Left forelimb (tissue), 1 donor: Measurements from ENCODE around the gene OR1L6.
A peak's percentile ranks its signal among the peaks of the same experiment; 100 is the strongest.

Experiments
- DNase-seq: peaks from one replicate; pipeline ENCODE4 v3.0.0-alpha.2; 2018; ENCODE audit warnings: low spot score

OR1L6 gene, protein sequence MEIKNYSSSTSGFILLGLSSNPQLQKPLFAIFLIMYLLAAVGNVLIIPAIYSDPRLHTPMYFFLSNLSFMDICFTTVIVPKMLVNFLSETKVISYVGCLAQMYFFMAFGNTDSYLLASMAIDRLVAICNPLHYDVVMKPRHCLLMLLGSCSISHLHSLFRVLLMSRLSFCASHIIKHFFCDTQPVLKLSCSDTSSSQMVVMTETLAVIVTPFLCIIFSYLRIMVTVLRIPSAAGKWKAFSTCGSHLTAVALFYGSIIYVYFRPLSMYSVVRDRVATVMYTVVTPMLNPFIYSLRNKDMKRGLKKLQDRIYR

DNA sequence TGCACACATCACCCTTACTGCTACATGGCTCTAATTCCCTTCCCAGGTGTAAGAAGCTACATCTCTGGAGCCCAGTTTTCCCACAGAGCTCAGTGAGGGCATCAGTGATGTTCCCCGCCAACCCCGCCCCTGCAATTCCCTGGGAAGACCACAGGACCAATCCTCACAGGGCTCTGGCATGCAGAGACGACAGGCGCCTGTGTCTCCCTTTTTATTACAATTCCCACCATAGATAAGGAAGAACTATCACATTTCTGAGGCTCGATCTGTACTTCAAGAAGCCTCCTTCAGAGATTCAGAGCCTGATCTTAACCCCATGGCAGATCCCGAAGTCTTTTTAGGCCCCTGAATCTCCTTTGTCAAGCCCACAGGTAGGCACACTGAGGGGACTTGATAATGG, at the start of gene OR1L6:
OR1L6 (plus strand) TSS at position 301 of the 400 bp plus-strand sequence. CDS start 7,545 bp downstream, outside the sequence.
- no peak for DNase-seq

- DNase-seq: no peak
Measured at GRCh38 chr9:122695696-122696095, 46.4 kb upstream of the OR1L6 start.

GRCh38 chr9:122718038-122718437, 24.1 kb upstream of the OR1L6 start:
- DNase-seq: no peak

DNA sequence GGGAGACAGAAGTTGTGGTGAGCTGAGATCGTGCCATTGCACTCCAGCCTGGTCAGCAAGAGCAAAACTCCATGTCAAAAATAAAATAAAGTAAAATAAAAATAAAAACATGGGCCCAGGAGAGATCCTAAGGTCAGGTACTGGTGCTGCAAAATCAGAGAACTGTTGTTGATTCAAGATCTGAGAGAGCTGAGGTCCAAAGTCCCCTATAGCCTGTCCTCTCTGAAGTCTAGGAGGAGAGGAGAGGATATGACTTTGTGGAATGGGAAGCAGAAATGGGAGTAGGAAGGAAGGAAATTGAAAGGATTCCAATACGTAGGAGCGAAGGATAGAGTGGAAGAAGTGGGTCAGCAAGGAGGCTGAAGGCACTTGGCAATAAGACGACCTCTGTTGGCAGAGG, 22.9 kb upstream of the OR1L6 start:
- no peak for DNase-seq

GRCh38 chr9:122723690-122724089, 18.4 kb upstream of the OR1L6 start, which contains the start of gene OR1L4:
TSS of gene OR1L4 (plus strand) at chr9:122723990. CDS start at chr9:122723990, 0 bp downstream.
- DNase-seq: no peak

GRCh38 chr9:122754825-122755224, 12.7 kb downstream of the OR1L6 start:
- DNase-seq: no peak

DNA sequence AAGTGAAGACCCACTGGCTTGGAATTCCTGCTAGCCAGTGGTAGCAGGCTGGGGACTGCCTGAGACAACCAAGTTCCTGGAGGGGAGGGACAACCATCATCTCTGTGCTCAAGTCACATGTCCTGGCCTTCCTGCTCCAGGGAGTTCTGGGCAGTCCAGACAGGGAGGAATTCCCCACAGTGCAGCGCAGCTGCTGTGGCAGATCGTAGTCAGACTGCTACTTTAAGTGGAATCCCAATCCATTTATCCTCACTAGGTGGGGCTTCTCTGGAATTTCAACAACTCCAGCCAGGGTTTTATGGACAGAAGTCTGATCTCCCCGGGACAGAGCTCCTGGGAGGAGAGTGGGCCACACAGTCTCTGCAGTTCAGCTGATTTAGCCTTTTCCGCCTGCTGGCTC, 25.7 kb downstream of the OR1L6 start:
- no peak for DNase-seq

- no peak for DNase-seq
Measured at GRCh38 chr9:122777052-122777451, 34.9 kb downstream of the OR1L6 start.

GRCh38 chr9:122777935-122778627, 36.0 kb downstream of the OR1L6 start:
- DNase-seq: no peak

GRCh38 chr9:122779181-122779580, 37.1 kb downstream of the OR1L6 start:
- no peak for DNase-seq

GRCh38 chr9:122780026-122780425, 37.9 kb downstream of the OR1L6 start:
- no peak for DNase-seq

- no peak for DNase-seq
Measured at GRCh38 chr9:122781671-122782070, 39.6 kb downstream of the OR1L6 start.

DNA sequence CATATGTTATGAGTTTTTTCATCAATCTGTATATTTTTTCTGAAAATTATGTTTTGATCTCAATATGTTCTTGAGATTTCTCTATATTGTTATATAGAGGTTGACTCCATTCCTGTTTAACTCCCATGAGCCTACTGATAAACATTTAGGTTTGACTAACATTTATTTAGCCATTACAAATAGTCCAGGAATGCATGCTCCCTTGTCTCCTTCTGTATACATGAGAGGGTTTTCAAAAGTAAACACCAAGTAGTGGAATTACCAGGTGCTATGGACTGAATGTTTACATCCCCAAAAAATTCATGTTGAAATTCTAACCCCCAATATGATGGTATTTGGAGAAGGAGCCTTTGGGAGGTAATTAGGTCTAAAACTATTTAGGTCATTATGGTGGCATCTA, 43.2 kb downstream of the OR1L6 start:
- no peak for DNase-seq

DNA sequence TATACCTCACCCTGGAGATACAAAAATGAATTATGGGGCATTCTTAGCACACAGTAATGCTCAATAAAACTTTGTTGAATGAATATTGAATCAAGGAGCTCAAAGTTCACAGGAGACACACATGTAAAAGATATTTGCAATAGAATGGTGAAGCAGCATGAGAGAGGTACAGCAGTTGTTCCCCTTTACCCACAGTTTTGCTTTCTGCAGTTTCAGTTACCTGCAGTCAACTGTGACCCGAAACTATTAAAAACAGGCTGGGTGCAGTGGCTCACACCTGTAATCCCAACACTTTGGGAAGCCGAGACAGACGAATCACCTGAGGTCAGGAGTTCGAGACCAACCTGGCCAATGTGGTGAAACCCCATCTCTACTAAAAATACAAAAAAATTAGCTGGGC, 44.2 kb downstream of the OR1L6 start:
- no peak for DNase-seq

DNA sequence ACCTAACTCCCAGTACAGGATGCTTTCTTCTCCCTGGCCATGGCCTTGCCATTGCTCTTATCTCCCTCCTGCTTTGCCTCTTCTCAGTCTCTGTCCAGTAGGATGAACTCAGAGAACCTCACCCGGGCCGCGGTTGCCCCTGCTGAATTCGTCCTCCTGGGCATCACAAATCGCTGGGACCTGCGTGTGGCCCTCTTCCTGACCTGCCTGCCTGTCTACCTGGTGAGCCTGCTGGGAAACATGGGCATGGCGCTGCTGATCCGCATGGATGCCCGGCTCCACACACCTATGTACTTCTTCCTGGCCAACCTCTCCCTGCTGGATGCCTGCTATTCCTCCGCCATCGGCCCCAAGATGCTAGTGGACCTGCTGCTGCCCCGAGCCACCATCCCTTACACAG, 46.7 kb downstream of the OR1L6 start, which contains the start of gene OR5C1:
OR5C1 (plus strand) TSS at position 103 of the 400 bp plus-strand sequence; CDS start at position 103, 0 bp downstream.
- DNase-seq: peak; percentile 30

DNA sequence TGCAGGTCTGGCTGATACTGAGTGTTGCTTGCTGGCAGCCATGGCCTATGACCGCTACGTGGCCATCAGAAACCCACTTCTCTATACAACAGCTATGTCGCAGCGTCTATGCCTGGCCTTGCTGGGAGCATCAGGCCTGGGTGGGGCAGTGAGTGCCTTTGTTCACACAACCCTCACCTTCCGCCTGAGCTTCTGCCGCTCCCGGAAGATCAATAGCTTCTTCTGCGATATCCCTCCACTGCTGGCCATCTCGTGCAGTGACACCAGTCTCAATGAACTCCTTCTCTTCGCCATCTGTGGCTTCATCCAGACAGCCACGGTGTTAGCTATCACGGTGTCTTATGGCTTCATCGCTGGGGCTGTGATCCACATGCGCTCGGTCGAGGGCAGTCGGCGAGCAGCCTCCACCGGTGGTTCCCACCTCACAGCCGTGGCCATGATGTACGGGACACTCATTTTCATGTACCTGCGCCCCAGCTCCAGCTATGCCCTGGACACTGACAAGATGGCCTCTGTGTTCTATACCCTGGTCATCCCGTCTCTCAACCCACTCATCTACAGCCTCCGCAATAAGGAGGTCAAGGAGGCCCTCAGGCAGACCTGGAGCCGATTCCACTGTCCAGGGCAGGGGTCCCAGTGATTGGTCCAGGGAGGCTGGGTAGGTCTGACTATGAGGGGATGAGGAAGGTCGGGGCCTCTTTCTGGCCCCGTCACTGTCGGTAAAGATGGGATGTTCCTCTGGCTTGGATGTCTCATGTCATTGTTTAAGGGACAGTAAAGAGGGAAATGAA, 47.3 kb downstream of the OR1L6 start:
- DNase-seq: peak; percentile 23

- DNase-seq: no peak
Measured at GRCh38 chr9:122791872-122792669, 50.0 kb downstream of the OR1L6 start.

- DNase-seq: no peak
Measured at GRCh38 chr9:122797316-122798063, 55.4 kb downstream of the OR1L6 start.
